ENCODE measurements around the gene FAM193A. TPM values are rescaled to one million over a fixed set of nuclear protein-coding genes. Genes with fewer than 3 reads are reported as not detected.

Gene FAM193A
- polyA plus RNA-seq, 1 donor (not counting 4 experiments of a cell fraction or from before 2014, with no cell fraction given), result 3.6 TPM

- no peaks in the 10 kb centered on the region for H3K9me3 ChIP-seq (ENCODE audit: control insufficient read depth, low read depth, low read length)
- H3K27ac ChIP-seq (ENCODE audit: control insufficient read depth, insufficient read depth, low read length), result no peak overlapping the region
- no peaks in the 10 kb centered on the region for H4K20me1 ChIP-seq (ENCODE audit: control insufficient read depth, extremely low read depth, insufficient read depth, low read length)
- H2AFZ ChIP-seq (ENCODE audit: control insufficient read depth, low read length), result no peak overlapping the region
- H3K36me3 ChIP-seq (ENCODE audit: control insufficient read depth in 2 of 2, extremely low read depth in 1 of 2, insufficient read depth in 2 of 2, low read length in 2 of 2), result peaks cover 30 to 37% of the 10 kb centered on the region in 2 experiments
- H3K9me1 ChIP-seq (ENCODE audit: control insufficient read depth, extremely low read depth, insufficient read depth, low read length), result no peaks in the 10 kb centered on the region
- TF ChIP-seq EZH2 (IDR thresholded peaks at IDR 0.05; ENCODE audit: low read length), result no peak
- TF ChIP-seq CTCF (optimal IDR thresholded peaks at IDR 0.05 in 1 of 3, IDR thresholded peaks at IDR 0.05 in 1 of 3, conservative IDR thresholded peaks at IDR 0.05 in 1 of 3; ENCODE audit: extremely low read depth in 1 of 3, insufficient read depth in 2 of 3, low read length in 3 of 3), result no peak
- no peak overlapping the region for H3K9ac ChIP-seq (ENCODE audit: control insufficient read depth, extremely low read depth, insufficient read depth, low read length)
- DNase-seq (ENCODE audit: low read depth, low spot score), result no peak
- peaks cover 7% of the 10 kb centered on the region for H3K4me1 ChIP-seq (ENCODE audit: control insufficient read depth, extremely low read depth, insufficient read depth, low read length)
- dilution Hi-C loops (cut with MboI; ENCODE audit: extremely low pct_ligation_motif_present, low sequenced_read_pairs), result no loop called here
- H3K27me3 ChIP-seq (ENCODE audit: control insufficient read depth, extremely low read depth, insufficient read depth, low read length), result no peaks in the 10 kb centered on the region
- H3K4me2 ChIP-seq (ENCODE audit: control insufficient read depth, extremely low read depth, insufficient read depth, low read depth, low read length), result no peak overlapping the region
- FAIRE-seq, result no peak
- H3K4me3 ChIP-seq (ENCODE audit: control insufficient read depth in 2 of 3, extremely low read depth in 1 of 3, insufficient read depth in 2 of 3, low read depth in 1 of 3, low read length in 3 of 3), result no peak overlapping the region
- H3K79me2 ChIP-seq (ENCODE audit: control insufficient read depth, insufficient read depth, low read length), result peaks cover 48% of the 10 kb centered on the region
Observed at GRCh38 chr4:2494992-2495391, 41.5 kb upstream of the FAM193A start.

DNA sequence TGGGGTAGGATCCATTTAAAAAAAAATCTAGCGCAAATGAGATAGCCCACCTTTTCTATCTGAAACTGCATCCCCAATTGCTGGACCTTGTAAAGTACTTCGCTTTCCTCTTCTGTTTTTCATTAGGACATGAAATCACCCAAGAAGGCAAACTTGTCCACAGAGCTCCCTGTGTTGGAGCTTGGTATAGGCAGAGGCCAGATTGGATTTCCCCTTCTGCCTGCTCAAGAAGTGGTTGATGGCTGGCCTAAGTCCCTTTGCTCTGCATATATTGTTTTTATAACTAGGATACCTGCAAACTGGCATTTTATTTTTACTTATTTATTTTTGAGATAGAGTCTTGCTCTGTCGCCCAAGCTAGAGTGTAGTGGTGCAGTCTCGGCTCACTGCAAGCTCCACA lies 39.1 kb upstream of the FAM193A start:
- Histone ChIP-seq H3K9me3 (ENCODE audit: control insufficient read depth, low read depth, low read length) (no peaks in the 10 kb centered on the region), H3K4me3 (ENCODE audit: control insufficient read depth in 2 of 3, extremely low read depth in 1 of 3, insufficient read depth in 2 of 3, low read depth in 1 of 3, low read length in 3 of 3) (no peak overlapping the region), H3K36me3 (ENCODE audit: control insufficient read depth in 2 of 2, extremely low read depth in 1 of 2, insufficient read depth in 2 of 2, low read length in 2 of 2) (peaks cover 41 to 46% of the 10 kb centered on the region in 2 experiments), H3K9ac (ENCODE audit: control insufficient read depth, extremely low read depth, insufficient read depth, low read length) (no peak overlapping the region), H2AFZ (ENCODE audit: control insufficient read depth, low read length) (no peak overlapping the region), H3K4me1 (ENCODE audit: control insufficient read depth, extremely low read depth, insufficient read depth, low read length) (no peaks in the 10 kb centered on the region), H3K27me3 (ENCODE audit: control insufficient read depth, extremely low read depth, insufficient read depth, low read length) (no peaks in the 10 kb centered on the region), H3K9me1 (ENCODE audit: control insufficient read depth, extremely low read depth, insufficient read depth, low read length) (peaks cover 2% of the 10 kb centered on the region), H3K27ac (ENCODE audit: control insufficient read depth, insufficient read depth, low read length) (no peak overlapping the region), H3K79me2 (ENCODE audit: control insufficient read depth, insufficient read depth, low read length) (peaks cover 43% of the 10 kb centered on the region), H4K20me1 (ENCODE audit: control insufficient read depth, extremely low read depth, insufficient read depth, low read length) (peaks cover 2% of the 10 kb centered on the region), H3K4me2 (ENCODE audit: control insufficient read depth, extremely low read depth, insufficient read depth, low read depth, low read length) (no peak overlapping the region)
- dilution Hi-C loops (cut with MboI; ENCODE audit: extremely low pct_ligation_motif_present, low sequenced_read_pairs), result no loop called here
- TF ChIP-seq CTCF (optimal IDR thresholded peaks at IDR 0.05 in 1 of 3, IDR thresholded peaks at IDR 0.05 in 1 of 3, conservative IDR thresholded peaks at IDR 0.05 in 1 of 3; ENCODE audit: extremely low read depth in 1 of 3, insufficient read depth in 2 of 3, low read length in 3 of 3) (no peak), EZH2 (IDR thresholded peaks at IDR 0.05; ENCODE audit: low read length) (no peak)
- FAIRE-seq (no peak), DNase-seq (ENCODE audit: low read depth, low spot score) (no peak)
